ENCODE data around the gene NRCAM. TPM values are rescaled to one million over a fixed set of nuclear protein-coding genes. Genes with fewer than 3 reads are reported as not detected.
A peak's percentile ranks its signal among the peaks of the same experiment; 100 is the strongest.

Gene NRCAM
- total RNA-seq, 1 experiment from 2014 or later = 30.8 TPM

DNA sequence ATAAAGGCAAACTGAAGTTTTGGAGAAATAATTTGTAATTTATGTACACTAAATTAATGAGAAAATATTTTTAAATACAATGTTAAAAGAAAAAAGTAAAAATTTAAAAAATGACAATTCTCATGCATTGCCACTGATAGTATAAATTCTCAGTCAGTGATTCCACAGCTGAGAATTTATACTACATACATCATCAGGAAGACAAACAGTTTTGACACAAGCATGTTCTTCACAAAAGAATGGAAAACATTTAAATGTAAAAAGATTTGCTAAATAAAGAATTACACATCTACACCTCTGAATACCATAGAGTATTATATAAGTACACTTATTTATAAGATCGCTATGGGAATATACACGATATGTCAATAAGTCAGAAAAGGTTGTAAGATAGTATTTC is 225.0 kb downstream of the NRCAM start:
- Histone ChIP-seq H3K4me1 (no peaks in the 10 kb centered on the region), H3K27me3 (no peaks in the 10 kb centered on the region), H3K4me3 (no peak overlapping the region), H3K9me3 (replicated peaks) (no peaks in the 10 kb centered on the region), H3K36me3 (no peaks in the 10 kb centered on the region; the same call in 1 of the 2 replicates), H3K27ac (no peak overlapping the region)
- DNase-seq = no peak

DNA sequence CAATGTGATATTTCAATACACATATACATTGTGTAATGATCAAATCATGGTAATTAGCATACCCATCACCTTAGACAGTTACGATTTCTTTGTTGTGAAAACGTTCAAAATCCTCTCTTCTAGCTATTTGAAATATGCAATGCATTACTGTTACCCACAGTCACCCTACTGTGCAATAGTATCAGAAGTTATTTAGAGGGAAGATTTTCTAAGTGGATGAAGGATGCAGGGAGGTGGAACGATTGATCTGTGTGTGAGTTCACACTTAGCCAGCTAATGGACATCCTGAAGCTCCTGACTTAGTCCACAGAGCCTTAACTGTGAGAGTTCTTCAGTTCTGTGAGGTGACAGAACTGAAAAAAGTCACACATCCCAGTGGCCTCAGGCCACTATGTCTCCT is 228.9 kb downstream of the NRCAM start:
- Histone ChIP-seq H3K27me3 (no peaks in the 10 kb centered on the region), H3K4me3 (no peak overlapping the region), H3K27ac (no peak overlapping the region), H3K36me3 (no peaks in the 10 kb centered on the region; the same call in 1 of the 2 replicates), H3K4me1 (no peaks in the 10 kb centered on the region), H3K9me3 (replicated peaks) (no peaks in the 10 kb centered on the region)
- no peak for DNase-seq

GRCh38 chr7:108226816-108227299 is 229.4 kb downstream of the NRCAM start:
- no peak for DNase-seq
- Histone ChIP-seq H3K27me3 (no peaks in the 10 kb centered on the region), H3K4me3 (no peak overlapping the region), H3K9me3 (replicated peaks) (no peaks in the 10 kb centered on the region), H3K36me3 (no peaks in the 10 kb centered on the region; the same call in 1 of the 2 replicates), H3K27ac (no peak overlapping the region), H3K4me1 (no peaks in the 10 kb centered on the region)

DNA sequence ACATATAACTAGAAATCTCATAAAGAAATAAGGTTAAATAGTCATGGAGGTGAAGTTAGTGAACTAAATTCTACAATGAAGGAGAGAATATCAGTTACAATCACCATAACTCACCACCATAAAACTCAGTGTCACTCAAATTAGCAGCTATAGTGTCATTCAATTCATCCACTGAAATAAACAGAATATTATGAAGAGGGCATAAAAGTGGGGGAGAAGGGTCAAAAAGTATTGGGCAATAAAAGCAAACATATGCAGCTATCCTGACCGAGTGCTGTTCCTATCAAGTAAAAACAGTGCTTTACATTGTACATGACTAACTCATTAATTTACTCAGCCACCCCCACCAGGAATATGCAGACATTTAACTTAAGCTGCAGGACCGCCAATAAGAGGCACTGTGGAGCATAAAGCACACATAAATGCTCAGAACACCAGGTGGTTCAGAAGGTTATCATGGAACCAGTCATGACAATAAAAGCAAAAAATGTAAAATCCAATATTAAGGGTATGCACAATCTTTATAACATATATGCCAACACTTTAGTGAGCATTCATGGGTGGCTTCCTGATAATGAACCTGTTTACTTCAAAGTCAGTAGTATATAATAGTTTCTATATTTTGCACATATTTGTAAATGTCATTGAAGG is 230.6 kb downstream of the NRCAM start:
- Histone ChIP-seq H3K4me3 (no peak overlapping the region), H3K27ac (no peak overlapping the region), H3K4me1 (no peaks in the 10 kb centered on the region), H3K9me3 (replicated peaks) (no peaks in the 10 kb centered on the region), H3K27me3 (no peaks in the 10 kb centered on the region), H3K36me3 (no peaks in the 10 kb centered on the region; the same call in 1 of the 2 replicates)
- DNase-seq = no peak

DNA sequence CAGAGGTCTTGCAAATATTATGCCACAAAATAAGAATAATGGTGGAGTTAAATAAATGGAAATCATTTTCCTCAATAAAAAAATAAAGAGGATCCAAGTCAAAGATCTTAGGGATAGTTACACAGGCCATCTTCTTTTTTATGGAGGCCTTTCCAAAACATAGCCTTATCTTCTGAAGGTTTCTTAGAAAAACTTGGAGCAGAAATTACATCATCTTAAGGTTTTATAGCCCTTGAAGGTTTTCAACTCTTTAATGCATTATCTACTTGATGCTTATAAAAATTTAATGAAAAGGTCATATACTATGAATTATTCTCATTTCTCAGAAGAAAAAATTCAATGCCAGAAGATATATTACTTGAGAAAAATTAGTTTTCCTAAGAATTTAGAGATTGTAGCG is 231.8 kb downstream of the NRCAM start:
- Histone ChIP-seq H3K27ac (no peak overlapping the region), H3K36me3 (no peaks in the 10 kb centered on the region), H3K9me3 (replicated peaks) (0 out of 2 replicates have a peak, but pooled peaks cover 3% of the 10 kb centered on the region), H3K27me3 (no peaks in the 10 kb centered on the region), H3K4me3 (no peak overlapping the region), H3K4me1 (no peaks in the 10 kb centered on the region)
- no peak for DNase-seq

GRCh38 chr7:108222236-108222892 is 233.9 kb downstream of the NRCAM start:
- DNase-seq = no peak
- no peaks in the 10 kb centered on the region for H3K27me3 ChIP-seq
- H3K9me3 ChIP-seq (replicated peaks) = 0 out of 2 replicates have a peak, but pooled peaks cover 5% of the 10 kb centered on the region
- H3K4me1 ChIP-seq = no peaks in the 10 kb centered on the region
- H3K27ac ChIP-seq = no peak overlapping the region
- H3K36me3 ChIP-seq = no peaks in the 10 kb centered on the region
- no peak overlapping the region for H3K4me3 ChIP-seq

GRCh38 chr7:108211382-108212201 is 244.6 kb downstream of the NRCAM start:
- DNase-seq = peak; percentile 42 to 59
- Histone ChIP-seq H3K36me3 (no peaks in the 10 kb centered on the region; the same call in 1 of the 2 replicates), H3K4me3 (no peak overlapping the region), H3K4me1 (peaks cover 11% of the 10 kb centered on the region), H3K27me3 (no peaks in the 10 kb centered on the region), H3K9me3 (replicated peaks) (0 out of 2 replicates have a peak, but pooled peaks cover 1% of the 10 kb centered on the region), H3K27ac (0 out of 2 replicates have a peak overlapping the region, but pooled peaks have one; percentile 10)

DNA sequence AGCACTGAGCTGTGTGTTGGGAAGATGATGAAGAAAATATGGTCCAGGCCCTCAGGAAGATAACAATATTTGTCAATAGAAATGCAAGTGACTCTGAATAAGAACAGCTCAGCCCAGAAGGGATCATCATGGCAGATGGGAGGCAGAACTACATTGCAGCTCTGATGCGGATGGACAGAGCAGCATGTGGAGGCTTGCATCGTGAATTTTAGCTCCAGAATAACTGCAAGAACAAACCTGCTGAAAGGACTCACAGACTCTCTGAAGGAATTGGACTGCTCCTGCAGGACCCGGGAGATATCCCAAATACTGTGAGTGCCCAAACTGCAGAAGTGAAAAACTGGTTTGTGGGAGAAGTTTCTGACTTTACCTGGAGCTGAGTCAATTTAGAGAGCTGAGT is 245.4 kb downstream of the NRCAM start:
- no peak for DNase-seq
- Histone ChIP-seq H3K4me3 (no peak overlapping the region), H3K27ac (no peak overlapping the region), H3K9me3 (replicated peaks) (no peaks in the 10 kb centered on the region), H3K27me3 (no peaks in the 10 kb centered on the region), H3K4me1 (peaks cover 11% of the 10 kb centered on the region), H3K36me3 (no peaks in the 10 kb centered on the region; the same call in 1 of the 2 replicates)

GRCh38 chr7:108205311-108205710 is 250.9 kb downstream of the NRCAM start:
- H3K4me3 ChIP-seq = no peak overlapping the region
- DNase-seq = no peak

GRCh38 chr7:108204281-108204796 is 251.9 kb downstream of the NRCAM start:
- Histone ChIP-seq H3K4me3 (no peak overlapping the region), H3K4me1 (no peaks in the 10 kb centered on the region), H3K9me3 (replicated peaks) (no peaks in the 10 kb centered on the region), H3K27me3 (no peaks in the 10 kb centered on the region), H3K36me3 (no peaks in the 10 kb centered on the region; the same call in 1 of the 2 replicates), H3K27ac (no peak overlapping the region)
- DNase-seq = no peak

More at GRCh38 chr7:108205311-108205710, 250.9 kb downstream of the NRCAM start:
- H3K36me3 ChIP-seq = no peaks in the 10 kb centered on the region; the same call in 1 of the 2 replicates
- H3K9me3 ChIP-seq (replicated peaks) = no peaks in the 10 kb centered on the region
- no peaks in the 10 kb centered on the region for H3K4me1 ChIP-seq
- H3K27ac ChIP-seq = no peak overlapping the region
- no peaks in the 10 kb centered on the region for H3K27me3 ChIP-seq

DNA sequence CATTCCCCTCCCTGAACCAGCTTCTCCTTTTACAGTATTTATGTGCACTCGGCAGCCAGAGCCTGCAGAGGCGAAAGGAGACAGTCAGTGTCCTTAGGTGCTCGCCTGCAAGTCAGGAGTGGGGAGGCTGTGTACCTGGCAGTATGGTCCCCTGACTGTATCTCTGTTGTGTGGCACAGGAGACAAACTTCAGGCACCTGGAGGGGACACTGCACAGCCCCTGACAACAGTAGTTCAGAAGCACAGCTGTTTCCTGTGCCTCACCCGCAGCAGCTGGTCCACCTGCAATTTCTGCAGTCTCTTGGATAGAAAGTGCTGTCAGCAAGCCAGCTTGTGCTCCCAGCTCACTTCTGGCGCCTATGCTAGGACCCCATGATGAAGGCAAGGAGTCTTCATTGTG is 252.7 kb downstream of the NRCAM start:
- no peak overlapping the region for H3K4me3 ChIP-seq
- H3K27me3 ChIP-seq = no peaks in the 10 kb centered on the region
- no peaks in the 10 kb centered on the region for H3K4me1 ChIP-seq
- DNase-seq = no peak
- no peak overlapping the region for H3K27ac ChIP-seq
- no peaks in the 10 kb centered on the region; the same call in 1 of the 2 replicates for H3K36me3 ChIP-seq
- H3K9me3 ChIP-seq (replicated peaks) = no peaks in the 10 kb centered on the region

DNA sequence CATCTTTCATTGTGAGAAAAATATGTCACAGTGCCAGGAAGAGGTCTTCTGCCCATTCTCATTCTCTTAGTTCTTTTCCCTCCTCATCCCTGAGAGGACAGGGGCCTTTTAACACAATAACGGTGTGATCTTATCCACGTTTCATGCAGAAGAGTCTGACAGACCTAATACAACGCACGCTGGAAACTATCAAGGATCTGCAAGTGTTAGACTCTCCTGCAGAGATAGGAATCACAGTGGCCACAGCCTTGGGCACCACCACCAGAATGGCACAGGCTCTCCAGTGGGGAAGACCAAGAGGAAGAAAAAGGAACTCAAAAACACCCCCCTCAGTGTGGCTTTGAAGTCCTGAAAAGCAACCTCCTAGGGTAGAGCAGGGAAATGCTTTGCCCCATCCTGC is 253.5 kb downstream of the NRCAM start:
- no peaks in the 10 kb centered on the region for H3K9me3 ChIP-seq (replicated peaks)
- DNase-seq = no peak
- H3K27me3 ChIP-seq = no peaks in the 10 kb centered on the region
- no peaks in the 10 kb centered on the region for H3K4me1 ChIP-seq
- H3K36me3 ChIP-seq = no peaks in the 10 kb centered on the region; the same call in 1 of the 2 replicates
- no peak overlapping the region for H3K27ac ChIP-seq
- H3K4me3 ChIP-seq = no peak overlapping the region

DNA sequence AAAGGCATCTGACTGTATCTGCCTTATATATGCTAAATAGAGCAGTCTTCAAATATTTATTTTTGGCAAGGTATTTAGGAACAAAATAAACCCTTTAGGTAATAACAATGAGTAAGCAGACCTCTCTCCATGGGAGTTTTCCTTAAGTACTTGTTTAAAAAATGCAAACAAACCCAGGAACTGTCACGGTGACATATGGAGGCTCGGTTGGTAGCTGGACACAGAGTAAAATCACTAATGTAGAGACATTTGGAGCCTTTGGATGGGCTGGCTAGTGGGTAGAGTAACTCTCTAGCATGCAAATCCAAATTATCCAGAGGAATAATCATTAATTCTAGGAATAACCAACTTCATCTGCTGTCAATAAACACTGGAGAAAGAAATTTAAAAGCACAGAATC is 254.5 kb downstream of the NRCAM start:
- DNase-seq = no peak
- no peak overlapping the region for H3K27ac ChIP-seq

DNA sequence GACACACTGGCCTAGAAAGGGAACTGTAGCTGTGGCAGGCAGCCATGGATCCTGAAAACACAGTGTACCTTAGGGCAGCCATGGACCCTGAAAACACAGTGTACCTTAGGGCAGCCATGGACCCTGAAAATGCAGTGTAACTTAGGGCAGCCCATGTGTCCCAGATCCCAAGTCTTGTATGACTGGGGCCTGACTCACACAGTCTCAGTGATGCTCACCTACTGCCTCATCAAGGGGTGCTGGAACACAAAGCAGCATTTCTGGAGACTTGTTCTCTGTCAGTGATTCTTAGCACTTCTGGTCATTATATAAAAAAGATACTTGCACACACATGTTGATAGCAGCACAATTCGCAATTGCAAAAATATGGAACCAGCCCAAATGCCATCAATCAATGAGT is 255.9 kb downstream of the NRCAM start:
- Histone ChIP-seq H3K9me3 (replicated peaks) (no peaks in the 10 kb centered on the region), H3K36me3 (no peaks in the 10 kb centered on the region), H3K4me3 (no peak overlapping the region), H3K4me1 (no peaks in the 10 kb centered on the region), H3K27me3 (no peaks in the 10 kb centered on the region), H3K27ac (no peak overlapping the region)
- no peak for DNase-seq

More for the DNA sequence above, 254.5 kb downstream of the NRCAM start:
- Histone ChIP-seq H3K4me3 (no peak overlapping the region), H3K27me3 (no peaks in the 10 kb centered on the region), H3K36me3 (no peaks in the 10 kb centered on the region; the same call in 1 of the 2 replicates), H3K9me3 (replicated peaks) (no peaks in the 10 kb centered on the region), H3K4me1 (no peaks in the 10 kb centered on the region)

Data from SJCRH30 (cell line).